IMR-90 (cell line): ENCODE data around the gene PFKP.

ENCODE experiments used
- BHLHE40 ChIP-seq: fragments of 150-350 bp; IDR thresholded peaks from 2 replicates; pipeline ENCODE4 v1.6.1; 2016; ENCODE audit warnings: mild to moderate bottlenecking, low read depth, low read length
- CEBPB ChIP-seq: IDR thresholded peaks from 2 replicates; pipeline ENCODE4 v1.6.1; 2012; ENCODE audit warnings: low read depth, low read length, improper control_type of control experiment
- CHD1 ChIP-seq: IDR thresholded peaks from 2 replicates; pipeline ENCODE4 v1.6.1; 2012; ENCODE audit warnings: low read depth, low read length, improper control_type of control experiment
- CTCF ChIP-seq: conservative IDR thresholded peaks from 2 replicates; pipeline ENCODE4 v1.5.1; 2012; ENCODE audit warnings: mild to moderate bottlenecking, low read depth, low read length, improper control_type of control experiment
- ELK1 ChIP-seq: fragments of 150-350 bp; IDR thresholded peaks from 2 replicates; pipeline ENCODE4 v1.6.1; 2016; ENCODE audit warnings: low read depth, mild to moderate bottlenecking, low read length, moderate library complexity, borderline replicate concordance
- FOS ChIP-seq: fragments of 150-350 bp; IDR thresholded peaks from 2 replicates; pipeline ENCODE4 v1.6.1; 2016; ENCODE audit warnings: low read depth, low read length
- MAZ ChIP-seq: IDR thresholded peaks from 2 replicates; pipeline ENCODE4 v1.6.1; 2012; ENCODE audit warnings: low read depth, mild to moderate bottlenecking, low read length, improper control_type of control experiment, moderate library complexity, borderline replicate concordance
- MXI1 ChIP-seq: IDR thresholded peaks from 2 replicates; pipeline ENCODE4 v1.6.1; 2012; ENCODE audit warnings: low read depth, mild to moderate bottlenecking, low read length, moderate library complexity, borderline replicate concordance
- POLR2A ChIP-seq: IDR thresholded peaks from 2 replicates; pipeline ENCODE4 v1.6.1; 2012; ENCODE audit warnings: mild to moderate bottlenecking, low read depth, low read length
- RAD21 ChIP-seq: IDR thresholded peaks from 2 replicates; pipeline ENCODE4 v1.6.1; 2012; ENCODE audit warnings: low read length, improper control_type of control experiment
- RCOR1 ChIP-seq: IDR thresholded peaks from 2 replicates; pipeline ENCODE4 v1.6.1; 2012; ENCODE audit warnings: mild to moderate bottlenecking, low read length, improper control_type of control experiment; ENCODE audit not compliant: insufficient replicate concordance
- RFX5 ChIP-seq: IDR thresholded peaks from 2 replicates; pipeline ENCODE4 v1.8.0; 2012; ENCODE audit warnings: low read depth, mild to moderate bottlenecking, low read length, moderate library complexity
- SMC3 ChIP-seq: fragments of 150-350 bp; IDR thresholded peaks from 2 replicates; pipeline ENCODE4 v1.6.1; 2016; ENCODE audit warnings: low read depth, mild to moderate bottlenecking, antibody characterized with exemption, low read length, moderate library complexity
- TF ChIP-seq, protein P1 (sequence below): fragments of 150-350 bp; IDR thresholded peaks from 2 replicates; pipeline ENCODE4 v1.6.1; 2017; ENCODE audit warnings: mild to moderate bottlenecking, antibody characterized with exemption, low read length, low read depth

DNA sequence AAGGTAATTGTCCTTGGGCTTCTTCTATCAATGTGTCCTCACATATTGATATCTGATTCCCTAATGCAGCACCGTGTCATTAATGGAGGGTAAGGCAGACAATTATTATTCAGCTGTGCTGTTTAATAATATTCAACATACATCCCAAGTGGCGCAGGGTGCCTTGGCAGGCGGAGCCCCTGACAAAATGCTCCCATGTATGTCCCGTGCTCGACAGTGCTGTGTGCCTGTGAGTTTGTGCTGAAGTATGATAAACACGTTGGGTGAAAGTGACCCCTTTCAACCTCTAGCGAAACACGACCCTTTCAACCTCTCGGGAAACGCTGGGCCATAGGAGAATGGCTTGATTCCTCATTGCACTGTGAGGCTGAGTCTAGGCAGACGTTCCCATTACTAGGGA lies 31.3 kb downstream of the PFKP start:
- TF ChIP-seq CTCF (no peak), POLR2A (no peak), MXI1 (no peak), CEBPB (no peak), CHD1 (no peak), FOS (no peak), MAZ (no peak), SMC3 (no peak), RFX5 (no peak), RAD21 (no peak), ELK1 (no peak), RCOR1 (no peak), BHLHE40 (no peak)
- TF ChIP-seq, protein P1, sequence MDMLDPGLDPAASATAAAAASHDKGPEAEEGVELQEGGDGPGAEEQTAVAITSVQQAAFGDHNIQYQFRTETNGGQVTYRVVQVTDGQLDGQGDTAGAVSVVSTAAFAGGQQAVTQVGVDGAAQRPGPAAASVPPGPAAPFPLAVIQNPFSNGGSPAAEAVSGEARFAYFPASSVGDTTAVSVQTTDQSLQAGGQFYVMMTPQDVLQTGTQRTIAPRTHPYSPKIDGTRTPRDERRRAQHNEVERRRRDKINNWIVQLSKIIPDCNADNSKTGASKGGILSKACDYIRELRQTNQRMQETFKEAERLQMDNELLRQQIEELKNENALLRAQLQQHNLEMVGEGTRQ, result no peak
